HG02588 (cell line): ENCODE measurements around the gene TREM1.

ENCODE experiments used
- ATAC-seq: cut with Tn5 transposase; IDR thresholded peaks from one replicate; pipeline ENCODE4 v1.9.1; 2021; ENCODE audit warnings: mild to moderate bottlenecking, moderate library complexity; ENCODE audit not compliant: unreplicated experiment

The TREM1 gene

GRCh38 chr6:41286544-41287346, at the start of gene TREM1:
TSS of gene TREM1 (minus strand) at chr6:41286682. CDS start at chr6:41286655, 27 bp downstream.
- no peak for ATAC-seq

GRCh38 chr6:41335943-41336342, 49.5 kb upstream of the TREM1 start:
- ATAC-seq = no peak

GRCh38 chr6:41335296-41335695, 48.8 kb upstream of the TREM1 start, which contains the start of gene NCR2:
TSS of gene NCR2 (plus strand) at chr6:41335608. CDS start at chr6:41335877, 269 bp downstream.
- ATAC-seq = no peak

- ATAC-seq = peak; percentile 13
Observed at GRCh38 chr6:41334482-41335040, 48.1 kb upstream of the TREM1 start.

- ATAC-seq = no peak
Observed at GRCh38 chr6:41332842-41333736, 46.6 kb upstream of the TREM1 start.

GRCh38 chr6:41332241-41332640, 45.8 kb upstream of the TREM1 start:
- ATAC-seq = no peak

- no peak for ATAC-seq
Observed at GRCh38 chr6:41331401-41332150, 45.1 kb upstream of the TREM1 start.

- ATAC-seq = no peak
Observed at GRCh38 chr6:41327177-41327576, 40.7 kb upstream of the TREM1 start.

GRCh38 chr6:41326092-41326491, 39.6 kb upstream of the TREM1 start:
- no peak for ATAC-seq

- no peak for ATAC-seq
Observed at GRCh38 chr6:41325446-41326066, 39.1 kb upstream of the TREM1 start.

GRCh38 chr6:41321183-41321582, 34.7 kb upstream of the TREM1 start:
- no peak for ATAC-seq

- peak; percentile 89 for ATAC-seq
Observed at GRCh38 chr6:41318654-41319565, 32.4 kb upstream of the TREM1 start.

GRCh38 chr6:41318261-41318653, 31.8 kb upstream of the TREM1 start:
- ATAC-seq = no peak

- no peak for ATAC-seq
Observed at GRCh38 chr6:41315943-41316620, 29.6 kb upstream of the TREM1 start.

- no peak for ATAC-seq
Observed at GRCh38 chr6:41315203-41315602, 28.7 kb upstream of the TREM1 start.

GRCh38 chr6:41306187-41306854, 19.8 kb upstream of the TREM1 start:
- no peak for ATAC-seq

- no peak for ATAC-seq
Observed at GRCh38 chr6:41302638-41303037, 16.2 kb upstream of the TREM1 start.
